ENCODE results near the gene DENND5B.
"Not testable (repeated sequence)": the region's sequence is repeated elsewhere in the genome, so short reads cannot be mapped to it uniquely, and the experiment has no call there.

DNA sequence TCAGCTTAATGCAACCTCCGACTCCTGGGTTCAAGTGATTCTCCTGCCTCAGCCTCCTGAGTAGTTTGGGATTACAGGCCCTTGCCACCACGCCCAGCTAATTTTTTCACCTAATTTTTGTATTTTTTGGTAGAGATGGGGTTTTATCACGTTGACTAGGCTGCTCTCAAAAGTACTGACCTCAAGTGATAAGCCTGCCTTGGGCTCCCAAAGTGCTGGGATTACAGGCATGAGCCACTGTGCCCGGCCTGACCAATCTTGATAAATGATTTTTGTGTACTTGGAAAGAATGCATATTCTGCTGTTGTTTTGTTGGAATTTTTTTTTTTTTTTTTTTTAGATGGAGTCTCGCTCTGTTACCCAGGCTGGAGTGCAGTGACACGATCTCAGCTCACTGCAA lies 215.5 kb downstream of the DENND5B start:
- TF ChIP-seq, protein P1, sequence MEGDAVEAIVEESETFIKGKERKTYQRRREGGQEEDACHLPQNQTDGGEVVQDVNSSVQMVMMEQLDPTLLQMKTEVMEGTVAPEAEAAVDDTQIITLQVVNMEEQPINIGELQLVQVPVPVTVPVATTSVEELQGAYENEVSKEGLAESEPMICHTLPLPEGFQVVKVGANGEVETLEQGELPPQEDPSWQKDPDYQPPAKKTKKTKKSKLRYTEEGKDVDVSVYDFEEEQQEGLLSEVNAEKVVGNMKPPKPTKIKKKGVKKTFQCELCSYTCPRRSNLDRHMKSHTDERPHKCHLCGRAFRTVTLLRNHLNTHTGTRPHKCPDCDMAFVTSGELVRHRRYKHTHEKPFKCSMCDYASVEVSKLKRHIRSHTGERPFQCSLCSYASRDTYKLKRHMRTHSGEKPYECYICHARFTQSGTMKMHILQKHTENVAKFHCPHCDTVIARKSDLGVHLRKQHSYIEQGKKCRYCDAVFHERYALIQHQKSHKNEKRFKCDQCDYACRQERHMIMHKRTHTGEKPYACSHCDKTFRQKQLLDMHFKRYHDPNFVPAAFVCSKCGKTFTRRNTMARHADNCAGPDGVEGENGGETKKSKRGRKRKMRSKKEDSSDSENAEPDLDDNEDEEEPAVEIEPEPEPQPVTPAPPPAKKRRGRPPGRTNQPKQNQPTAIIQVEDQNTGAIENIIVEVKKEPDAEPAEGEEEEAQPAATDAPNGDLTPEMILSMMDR (IDR thresholded peaks at IDR 0.05): not testable (repeated sequence)
- not testable (repeated sequence) for TF ChIP-seq POLR2AphosphoS5 (IDR thresholded peaks at IDR 0.05)
